B cell (primary cell): ENCODE data around the gene HSD17B12. TPM values are rescaled to one million over a fixed set of nuclear protein-coding genes. Genes with fewer than 3 reads are reported as not detected.
"Not testable (repeated sequence)": the region's sequence is repeated elsewhere in the genome, so short reads cannot be mapped to it uniquely, and the experiment has no call there.

Experiments used
- ATAC-seq: fragments of 200-7000 bp; cut with Tn5 transposase; one replicate; pipeline ENCODE4 v1.10.0; 2021; ENCODE audit warnings: low read depth, mild to moderate bottlenecking, moderate number of reproducible peaks, moderate library complexity
- CTCF ChIA-PET: fragments of 350-600 bp; sonication (Branson Sonifier 250); formaldehyde crosslinking; loops from one replicate; lab custom pipeline; 2021; ENCODE audit warnings: antibody characterized with exemption, inconsistent platforms; lab: Charles Lee
- POLR2A ChIA-PET: fragments of 350-600 bp; sonication (Branson Sonifier 250); formaldehyde crosslinking; loops from one replicate; lab custom pipeline; 2021; ENCODE audit warnings: antibody characterized with exemption; lab: Charles Lee
- DNase-seq: peaks from one replicate; pipeline ENCODE4 v3.0.0; 2013
- H2AFZ ChIP-seq: 2 replicates; pipeline ENCODE4 v1.6.1; 2012; ENCODE audit warnings: mild to moderate bottlenecking, low read depth, low read length; ENCODE audit not compliant: insufficient read depth, poor library complexity, severe bottlenecking
- H3K27ac ChIP-seq, 2 donors: 1 replicate in 1 of 2; 2 replicates in 1 of 2; pipeline ENCODE4 v1.5.1; 2012 to 2013; ENCODE audit warnings: low read length in 2 of 2, mild to moderate bottlenecking in 2 of 2, moderate library complexity in 1 of 2
- H3K27me3 ChIP-seq, 4 experiments: fragments of 200-600 bp in 1 of 4; sonication (generic) in 1 of 4; replicated peaks in 1 of 4; 1 replicate in 2 of 4; 2 replicates in 2 of 4; pipeline versions ENCODE4 v1.6.1 to v1.7.0; 2013 to 2016; ENCODE audit warnings: low read length in 3 of 4, mild to moderate bottlenecking in 2 of 4, mixed read lengths in 1 of 4, moderate library complexity in 1 of 4; ENCODE audit not compliant: insufficient read depth in 4 of 4, control insufficient read depth in 3 of 4; ENCODE audit errors: control extremely low read depth in 1 of 4
- H3K36me3 ChIP-seq, 2 experiments: replicated peaks in 1 of 2; 1 replicate in 1 of 2; 2 replicates in 1 of 2; pipeline versions ENCODE4 v1.6.1 to v1.7.1; 2013; ENCODE audit warnings: low read length in 1 of 2; ENCODE audit not compliant: insufficient read depth in 2 of 2, control insufficient read depth in 1 of 2; ENCODE audit errors: control extremely low read depth in 1 of 2, extremely low read depth in 1 of 2
- H3K4me1 ChIP-seq, 2 donors: fragments of 200-600 bp in 1 of 2; sonication (generic) in 1 of 2; 1 replicate in 1 of 2; 2 replicates in 1 of 2; pipeline versions ENCODE4 v1.5.1 to v1.6.1; 2013 to 2017; ENCODE audit warnings: low read length in 2 of 2; ENCODE audit not compliant: control insufficient read depth in 2 of 2, insufficient read depth in 2 of 2
- H3K4me2 ChIP-seq: replicated peaks from 2 replicates; pipeline ENCODE3; 2012; ENCODE audit warnings: mild to moderate bottlenecking, low read depth, low read length; ENCODE audit not compliant: poor library complexity, severe bottlenecking
- H3K4me3 ChIP-seq, 5 experiments: fragments of 200-600 bp in 1 of 5; sonication (generic) in 1 of 5; 1 replicate in 3 of 5; 2 replicates in 2 of 5; pipeline versions ENCODE4 v1.5.1 to v1.7.0; 2011 to 2016; ENCODE audit warnings: low read length in 4 of 5, mild to moderate bottlenecking in 4 of 5, low read depth in 2 of 5, control low read depth in 1 of 5, moderate library complexity in 1 of 5; ENCODE audit not compliant: insufficient read depth in 1 of 5; ENCODE audit errors: control extremely low read depth in 1 of 5, extremely low read depth in 1 of 5
- H3K79me2 ChIP-seq: fragments of 200-600 bp; sonication (generic); one replicate; pipeline ENCODE4 v1.6.0; 2016; ENCODE audit warnings: low read length; ENCODE audit not compliant: control insufficient read depth, insufficient read depth
- H3K9ac ChIP-seq: fragments of 200-600 bp; sonication (generic); 2 replicates; pipeline ENCODE4 v1.6.1; 2017; ENCODE audit warnings: mild to moderate bottlenecking, low read length, moderate library complexity
- H3K9me3 ChIP-seq, 3 donors: one replicate each; pipeline versions ENCODE4 v1.6.1 to v1.7.1; 2013; ENCODE audit warnings: low read length in 2 of 3; ENCODE audit not compliant: control insufficient read depth in 2 of 3, insufficient read depth in 1 of 3; ENCODE audit errors: control extremely low read depth in 1 of 3
- H4K20me1 ChIP-seq: 2 replicates; pipeline ENCODE4 v1.6.0; 2012; ENCODE audit warnings: mild to moderate bottlenecking, low read length; ENCODE audit not compliant: insufficient read depth, control insufficient read depth, poor library complexity, severe bottlenecking
- H3K27ac Mint-ChIP-seq: one replicate; pipeline ENCODE4 v1.8.0; 2021; ENCODE audit warnings: mixed read lengths
- H3K27me3 Mint-ChIP-seq: one replicate; pipeline ENCODE4 v1.8.0; 2021; ENCODE audit warnings: mixed read lengths
- H3K4me1 Mint-ChIP-seq: one replicate; pipeline ENCODE4 v1.8.0; 2021; ENCODE audit warnings: mixed read lengths
- H3K4me3 Mint-ChIP-seq: one replicate; pipeline ENCODE4 v1.8.0; 2021; ENCODE audit warnings: mixed read lengths
- H3K9me3 Mint-ChIP-seq: one replicate; pipeline ENCODE4 v1.8.0; 2022; ENCODE audit warnings: mixed read lengths; ENCODE audit not compliant: insufficient read depth
- EZH2 ChIP-seq: IDR thresholded peaks from 2 replicates; pipeline ENCODE4 v1.6.1; 2012; ENCODE audit warnings: borderline replicate concordance, low read depth, mild to moderate bottlenecking, moderate library complexity, low read length; ENCODE audit not compliant: insufficient read depth, poor library complexity, severe bottlenecking
- WGBS: methylation state at CpG from one replicate; pipeline ENCODE4 v1.1.5; 2013; ENCODE audit warnings: missing lambda C conversion rate; ENCODE audit not compliant: insufficient coverage; 5-methylcytosine and 5-hydroxymethylcytosine counted together
- intact Hi-C: fragments of 100-400 bp; cut with micrococcal nuclease; formaldehyde crosslinking; loops from one replicate; pipeline ENCODE4 v1.10.0; 2022
- polyA plus RNA-seq: library from polyadenylated mRNA; depleted of rRNA; stranded (reverse); fragments of >200 nt; gene quantifications from 2 replicates; pipeline ENCODE4 v1.2.3, GENCODE V29; 2012
- total RNA-seq, 2 donors: library from RNA; stranded (reverse); fragments of 120-200 nt in 1 of 2; gene quantifications; 1 replicate in 1 of 2; 2 replicates in 1 of 2; pipeline versions ENCODE4 v1.2.3 to v1.2.4, GENCODE V29; 2013 to 2022
- TF ChIP-seq, protein P1 (sequence below): fragments of 200-600 bp; IDR thresholded peaks from one replicate; pipeline ENCODE4 v1.8.0; 2022; ENCODE audit warnings: antibody characterized with exemption, mild to moderate bottlenecking

The HSD17B12 gene
- total and polyA plus RNA-seq, 2 donors (not counting 1 experiment from before 2014, with no cell fraction given), result 13.1 to 34.6 TPM

DNA sequence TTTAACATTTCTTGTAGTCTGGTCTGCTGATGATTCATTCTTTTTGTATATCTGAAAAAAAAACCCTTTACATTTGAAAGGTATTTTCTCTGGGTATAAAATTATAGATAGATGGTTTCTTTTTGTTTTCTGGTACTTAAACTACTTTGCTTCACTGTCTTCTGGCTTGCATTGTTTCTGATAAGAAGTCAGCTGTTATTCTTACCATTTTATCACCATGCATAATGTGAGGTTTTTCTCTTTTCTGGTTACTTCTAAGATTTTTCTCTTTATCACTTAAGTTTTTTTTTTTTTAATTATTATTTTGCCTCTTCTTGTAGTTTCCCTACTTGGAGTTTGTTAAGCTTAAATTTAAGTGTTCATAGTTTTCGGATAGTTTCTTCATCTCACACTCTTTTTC, 84.7 kb downstream of the HSD17B12 start:
- Mint-ChIP-seq H3K4me3 (no peak overlapping the region), H3K27me3 (no peaks in the 10 kb centered on the region), H3K9me3 (peaks cover 11% of the 10 kb centered on the region), H3K27ac (no peak overlapping the region), H3K4me1 (no peaks in the 10 kb centered on the region)
- Histone ChIP-seq H3K4me2 (no peak overlapping the region), H3K27ac (no peak overlapping the region), H3K9ac (no peak overlapping the region), H2AFZ (no peak overlapping the region), H3K4me3 (no peak overlapping the region), H4K20me1 (no peaks in the 10 kb centered on the region), H3K79me2 (no peaks in the 10 kb centered on the region), H3K36me3 (peaks cover 5 to 10% of the 10 kb centered on the region in 2 experiments), H3K4me1 (no peaks in the 10 kb centered on the region), H3K27me3 (no peaks in the 10 kb centered on the region), H3K9me3 (peaks cover 4 to 13% (median 9%) of the 10 kb centered on the region in 3 donors)
- CTCF ChIA-PET, result no interaction called here
- TF ChIP-seq, protein P1, sequence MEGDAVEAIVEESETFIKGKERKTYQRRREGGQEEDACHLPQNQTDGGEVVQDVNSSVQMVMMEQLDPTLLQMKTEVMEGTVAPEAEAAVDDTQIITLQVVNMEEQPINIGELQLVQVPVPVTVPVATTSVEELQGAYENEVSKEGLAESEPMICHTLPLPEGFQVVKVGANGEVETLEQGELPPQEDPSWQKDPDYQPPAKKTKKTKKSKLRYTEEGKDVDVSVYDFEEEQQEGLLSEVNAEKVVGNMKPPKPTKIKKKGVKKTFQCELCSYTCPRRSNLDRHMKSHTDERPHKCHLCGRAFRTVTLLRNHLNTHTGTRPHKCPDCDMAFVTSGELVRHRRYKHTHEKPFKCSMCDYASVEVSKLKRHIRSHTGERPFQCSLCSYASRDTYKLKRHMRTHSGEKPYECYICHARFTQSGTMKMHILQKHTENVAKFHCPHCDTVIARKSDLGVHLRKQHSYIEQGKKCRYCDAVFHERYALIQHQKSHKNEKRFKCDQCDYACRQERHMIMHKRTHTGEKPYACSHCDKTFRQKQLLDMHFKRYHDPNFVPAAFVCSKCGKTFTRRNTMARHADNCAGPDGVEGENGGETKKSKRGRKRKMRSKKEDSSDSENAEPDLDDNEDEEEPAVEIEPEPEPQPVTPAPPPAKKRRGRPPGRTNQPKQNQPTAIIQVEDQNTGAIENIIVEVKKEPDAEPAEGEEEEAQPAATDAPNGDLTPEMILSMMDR, result no peak
- TF ChIP-seq EZH2, result no peak
- DNase-seq, result no peak
- no peak for ATAC-seq
- POLR2A ChIA-PET, result no interaction called here
- intact Hi-C loops, result no loop called here
- WGBS, result no CpG with 5 or more reads among the region's 1 CpG

DNA sequence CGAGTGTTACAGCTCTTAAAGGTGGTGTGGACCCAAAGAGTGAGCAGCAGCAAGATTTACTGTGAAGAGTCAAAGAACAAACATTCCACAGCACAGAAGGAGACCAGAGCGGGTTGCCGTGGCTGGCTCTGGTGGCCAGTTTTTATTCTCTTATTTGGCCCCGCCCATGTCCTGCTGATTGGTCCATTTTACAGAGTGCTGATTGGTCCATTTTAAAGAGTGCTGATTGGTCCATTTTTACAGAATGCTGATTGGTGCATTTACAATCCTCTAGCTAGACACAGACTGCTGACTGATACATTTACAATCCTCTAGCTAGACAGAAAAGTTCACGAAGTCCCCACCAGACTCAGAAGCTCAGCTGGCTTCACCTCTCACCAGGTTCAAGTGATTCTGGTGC, 88.1 kb downstream of the HSD17B12 start:
- H3K9ac ChIP-seq, DNase-seq, H3K27me3 ChIP-seq, H3K79me2 ChIP-seq, H3K4me3 ChIP-seq, H2AFZ ChIP-seq, H3K36me3 ChIP-seq, H3K4me1 Mint-ChIP-seq, H4K20me1 ChIP-seq, POLR2A ChIA-PET, H3K4me3 Mint-ChIP-seq, H3K4me2 ChIP-seq, H3K27ac Mint-ChIP-seq, ATAC-seq, CTCF ChIA-PET, H3K4me1 ChIP-seq, H3K27me3 Mint-ChIP-seq, intact Hi-C loops, H3K27ac ChIP-seq: not testable (repeated sequence)
- WGBS, result 100% methylated on average over 2 of the region's 5 CpGs
- peaks cover 11% of the 10 kb centered on the region for H3K9me3 Mint-ChIP-seq
- peaks cover 3 to 13% (median 9%) of the 10 kb centered on the region in 3 donors for H3K9me3 ChIP-seq
